SH-SY5Y (cell line): ENCODE data around the gene SLC35G1.

ENCODE experiments used
- GATA2 ChIP-seq: IDR thresholded peaks from 2 replicates; pipeline ENCODE4 v1.6.1; 2011; ENCODE audit warnings: mild to moderate bottlenecking, low read depth, low read length
- GATA3 ChIP-seq: IDR thresholded peaks from 2 replicates; pipeline ENCODE4 v1.6.1; 2011; ENCODE audit warnings: low read depth, mild to moderate bottlenecking, low read length, moderate library complexity

GRCh38 chr10:93867525-93867924 lies 26.3 kb upstream of the SLC35G1 start:
- no peak for TF ChIP-seq GATA2
- TF ChIP-seq GATA3: no peak
